H1 (cell line): Measurements from ENCODE around the gene EXOC2. TPM values are rescaled to one million over a fixed set of nuclear protein-coding genes. Genes with fewer than 3 reads are reported as not detected.

Experiments
- CTCF ChIA-PET: fragments of 300-600 bp; sonication (Branson Sonifier 250); formaldehyde crosslinking; loops from one replicate; lab custom pipeline; 2021; ENCODE audit not compliant: partially characterized antibody; lab: Charles Lee
- POLR2A ChIA-PET: fragments of 300-600 bp; sonication (Branson Sonifier 250); formaldehyde crosslinking; loops from one replicate; lab custom pipeline; 2021; ENCODE audit warnings: inconsistent platforms; ENCODE audit not compliant: partially characterized antibody; lab: Charles Lee
- DNase-seq, 2 experiments: peaks; one replicate each; pipeline versions ENCODE4 v3.0.0 to v3.0.0-alpha.2; 2010 to 2022; ENCODE audit warnings: low spot score in 2 of 2, low read depth in 1 of 2, mixed read lengths in 1 of 2
- FAIRE-seq: peaks from 2 replicates; lab custom pipeline; 2011; peaks lifted over from hg19 to GRCh38; lab: Jason Lieb, UNC
- H2AFZ ChIP-seq: 2 replicates; pipeline ENCODE4 v1.8.1; 2012; ENCODE audit warnings: low read length, inconsistent platforms
- H2AK5ac ChIP-seq: 2 replicates; pipeline ENCODE4 v1.6.1; 2013; ENCODE audit warnings: low read depth, low read length
- H2BK120ac ChIP-seq: replicated peaks from 2 replicates; pipeline ENCODE3; 2013; ENCODE audit warnings: low read depth, low read length, inconsistent platforms
- H2BK12ac ChIP-seq: 2 replicates; pipeline ENCODE4 v1.6.1; 2013; ENCODE audit warnings: low read depth, low read length
- H2BK15ac ChIP-seq: 2 replicates; pipeline ENCODE4 v1.6.1; 2013; ENCODE audit warnings: low read length
- H2BK20ac ChIP-seq: 2 replicates; pipeline ENCODE4 v1.6.1; 2013; ENCODE audit warnings: low read length
- H2BK5ac ChIP-seq: 2 replicates; pipeline ENCODE4 v1.6.1; 2013; ENCODE audit warnings: low read depth, low read length
- H3K14ac ChIP-seq: 2 replicates; pipeline ENCODE4 v1.6.1; 2013; ENCODE audit warnings: inconsistent platforms; ENCODE audit not compliant: insufficient read length
- H3K18ac ChIP-seq: 2 replicates; pipeline ENCODE4 v1.6.1; 2013; ENCODE audit warnings: low read length; ENCODE audit errors: extremely low read depth
- H3K23ac ChIP-seq: 2 replicates; pipeline ENCODE4 v1.6.1; 2013; ENCODE audit warnings: inconsistent platforms; ENCODE audit not compliant: insufficient read length
- H3K23me2 ChIP-seq: 2 replicates; pipeline ENCODE4 v1.6.1; 2013; ENCODE audit warnings: low read depth, low read length
- H3K27ac ChIP-seq: 2 replicates; pipeline ENCODE4 v1.6.1; 2011; ENCODE audit warnings: low read depth, low read length, inconsistent platforms
- H3K27me3 ChIP-seq, 4 experiments: replicated peaks in 1 of 4; 1 replicate in 1 of 4; 2 replicates in 3 of 4; pipeline versions ENCODE4 v1.6.1 to v1.8.1; 2011 to 2013; ENCODE audit warnings: low read length in 3 of 4, mild to moderate bottlenecking in 3 of 4, inconsistent platforms in 2 of 4, mixed read lengths in 2 of 4, moderate library complexity in 1 of 4; ENCODE audit not compliant: control insufficient read depth in 3 of 4, insufficient read depth in 3 of 4; ENCODE audit errors: extremely low read depth in 1 of 4
- H3K36me3 ChIP-seq, 4 experiments: 2 replicates each; pipeline versions ENCODE4 v1.6.1 to v1.8.1; 2011 to 2013; ENCODE audit warnings: mild to moderate bottlenecking in 4 of 4, low read length in 3 of 4, moderate library complexity in 2 of 4, control low read depth in 1 of 4, inconsistent platforms in 1 of 4; ENCODE audit not compliant: insufficient read depth in 4 of 4, control insufficient read depth in 2 of 4
- H3K4ac ChIP-seq: replicated peaks from 2 replicates; pipeline ENCODE3; 2013; ENCODE audit warnings: low read length, low read depth, mixed read lengths, inconsistent platforms; ENCODE audit not compliant: insufficient read length
- H3K4me1 ChIP-seq, 4 experiments: replicated peaks in 1 of 4; 1 replicate in 1 of 4; 2 replicates in 3 of 4; pipeline versions ENCODE4 v1.6.1 to v1.8.1; 2011 to 2013; ENCODE audit warnings: low read length in 3 of 4, inconsistent platforms in 2 of 4, mixed read lengths in 1 of 4; ENCODE audit not compliant: insufficient read depth in 4 of 4, control insufficient read depth in 3 of 4
- H3K4me2 ChIP-seq, 2 experiments: 2 replicates each; pipeline versions ENCODE4 v1.6.1 to v1.8.1; 2011 to 2013; ENCODE audit warnings: low read depth in 2 of 2, low read length in 2 of 2, control low read depth in 1 of 2, inconsistent platforms in 1 of 2, mild to moderate bottlenecking in 1 of 2; ENCODE audit not compliant: insufficient read depth in 1 of 2
- H3K4me3 ChIP-seq, 4 experiments: fragments of 200-600, 300-600 bp in 1 of 4; sonication (generic), shearing (Covaris generic), sonication (Bioruptor Twin) in 1 of 4; 2 replicates each; pipeline versions ENCODE4 v1.5.1 to v1.8.1; 2011 to 2016; ENCODE audit warnings: low read length in 4 of 4, low read depth in 3 of 4, control low read depth in 2 of 4, inconsistent platforms in 2 of 4, mild to moderate bottlenecking in 2 of 4, mixed read lengths in 1 of 4, moderate library complexity in 1 of 4; ENCODE audit not compliant: insufficient read depth in 2 of 4; ENCODE audit errors: extremely low read depth in 1 of 4
- H3K56ac ChIP-seq: replicated peaks from 2 replicates; pipeline ENCODE3; 2013; ENCODE audit warnings: low read depth, mild to moderate bottlenecking, mixed read lengths, low read length, inconsistent platforms; ENCODE audit not compliant: insufficient read length
- H3K79me1 ChIP-seq: 2 replicates; pipeline ENCODE4 v1.6.1; 2013; ENCODE audit warnings: low read depth, low read length, control low read depth
- H3K79me2 ChIP-seq, 2 experiments: 2 replicates each; pipeline versions ENCODE4 v1.6.1 to v1.8.1; 2012 to 2013; ENCODE audit warnings: low read length in 2 of 2, mild to moderate bottlenecking in 2 of 2, inconsistent platforms in 1 of 2; ENCODE audit not compliant: insufficient read depth in 2 of 2, control insufficient read depth in 1 of 2
- H3K9ac ChIP-seq, 4 experiments: replicated peaks in 1 of 4; 1 replicate in 1 of 4; 2 replicates in 3 of 4; pipeline versions ENCODE4 v1.6.1 to v1.8.1; 2011 to 2013; ENCODE audit warnings: low read depth in 3 of 4, low read length in 3 of 4, control low read depth in 2 of 4, mild to moderate bottlenecking in 2 of 4, moderate library complexity in 2 of 4, inconsistent platforms in 1 of 4; ENCODE audit errors: extremely low read depth in 1 of 4
- H3K9me3 ChIP-seq, 2 experiments: 2 replicates each; pipeline versions ENCODE4 v1.6.1 to v1.8.1; 2012 to 2013; ENCODE audit warnings: mild to moderate bottlenecking in 2 of 2, moderate library complexity in 2 of 2, control low read depth in 1 of 2, inconsistent platforms in 1 of 2, low read depth in 1 of 2, low read length in 1 of 2, mixed read lengths in 1 of 2; ENCODE audit not compliant: insufficient read depth in 2 of 2
- H4K20me1 ChIP-seq, 2 experiments: replicated peaks in 1 of 2; 2 replicates each; pipeline versions ENCODE3 to v1.8.1; 2011 to 2013; ENCODE audit warnings: inconsistent platforms in 2 of 2, low read length in 2 of 2, mild to moderate bottlenecking in 1 of 2; ENCODE audit not compliant: insufficient read depth in 2 of 2, control insufficient read depth in 1 of 2
- H4K5ac ChIP-seq: 2 replicates; pipeline ENCODE4 v1.6.1; 2013; ENCODE audit warnings: low read length, low read depth, mixed read lengths, inconsistent platforms; ENCODE audit not compliant: insufficient read length
- H4K8ac ChIP-seq: 2 replicates; pipeline ENCODE4 v1.8.0; 2013; ENCODE audit warnings: mild to moderate bottlenecking, moderate library complexity, low read length, inconsistent platforms; ENCODE audit not compliant: insufficient read depth; ENCODE audit errors: extremely low read depth
- H4K91ac ChIP-seq: replicated peaks from 2 replicates; pipeline ENCODE3; 2013; ENCODE audit warnings: low read length, mixed read lengths, inconsistent platforms; ENCODE audit not compliant: insufficient read length
- ASH2L ChIP-seq: fragments of 200-600, 300-600 bp; sonication (generic); IDR thresholded peaks from one replicate; pipeline ENCODE4 v1.7.1; 2017; ENCODE audit warnings: low read length
- BRCA1 ChIP-seq: IDR thresholded peaks from 2 replicates; pipeline ENCODE4 v1.6.1; 2012; ENCODE audit warnings: low read depth, low read length, improper control_type of control experiment
- CTBP2 ChIP-seq: IDR thresholded peaks from 2 replicates; pipeline ENCODE4 v1.7.0; 2011; ENCODE audit warnings: borderline replicate concordance, mild to moderate bottlenecking, moderate library complexity, mixed read lengths, low read length; ENCODE audit not compliant: insufficient read depth, insufficient read length
- EGR1 ChIP-seq: IDR thresholded peaks from 2 replicates; pipeline ENCODE4 v1.6.1; 2011; ENCODE audit warnings: low read depth, low read length, borderline replicate concordance
- HDAC2 ChIP-seq, 2 experiments: fragments of 300-600 bp in 1 of 2; sonication (generic) in 1 of 2; IDR thresholded peaks; 2 replicates each; pipeline ENCODE4 v1.6.1; 2011 to 2012; ENCODE audit warnings: low read depth in 2 of 2, low read length in 2 of 2, mild to moderate bottlenecking in 2 of 2, moderate library complexity in 2 of 2, borderline replicate concordance in 1 of 2, inconsistent platforms in 1 of 2
- POLR2A ChIP-seq, 2 experiments: IDR thresholded peaks; 1 replicate in 1 of 2; 2 replicates in 1 of 2; pipeline ENCODE4 v1.6.1; 2011; ENCODE audit warnings: low read depth in 2 of 2, low read length in 2 of 2, mild to moderate bottlenecking in 2 of 2; ENCODE audit errors: control extremely low read depth in 1 of 2
- POU5F1 ChIP-seq: IDR thresholded peaks from 2 replicates; pipeline ENCODE4 v1.6.1; 2011; ENCODE audit warnings: low read depth, mild to moderate bottlenecking, low read length, moderate library complexity
- RFX5 ChIP-seq: IDR thresholded peaks from 2 replicates; pipeline ENCODE4 v1.6.1; 2011; ENCODE audit warnings: low read depth, low read length, improper control_type of control experiment, borderline replicate concordance
- SIX5 ChIP-seq: IDR thresholded peaks from 2 replicates; pipeline ENCODE4 v1.6.1; 2011; ENCODE audit warnings: mild to moderate bottlenecking, low read depth, low read length
- SP1 ChIP-seq: IDR thresholded peaks from 2 replicates; pipeline ENCODE4 v1.6.1; 2011; ENCODE audit warnings: low read depth, low read length
- SRF ChIP-seq: IDR thresholded peaks from 2 replicates; pipeline ENCODE4 v1.6.1; 2011; ENCODE audit warnings: mild to moderate bottlenecking, low read depth, low read length, moderate library complexity
- TBP ChIP-seq: IDR thresholded peaks from 2 replicates; pipeline ENCODE4 v1.6.1; 2011; ENCODE audit warnings: low read depth, low read length, improper control_type of control experiment
- TEAD4 ChIP-seq: IDR thresholded peaks from 2 replicates; pipeline ENCODE4 v1.6.1; 2012; ENCODE audit warnings: low read depth, low read length, inconsistent platforms, mixed read lengths
- WGBS, 2 experiments: shearing (Covaris generic) in 1 of 2; methylation state at CpG; one replicate each; pipeline versions ENCODE4 v1.1.6 to v1.1.7; 2013 to 2015; ENCODE audit warnings: low lambda C conversion rate in 2 of 2, mixed read lengths in 2 of 2, inconsistent platforms in 1 of 2, low coverage in 1 of 2, missing lambda C conversion rate in 1 of 2; ENCODE audit not compliant: insufficient replicate concordance in 2 of 2, insufficient coverage in 1 of 2, insufficient read length in 1 of 2; ENCODE audit errors: extremely low coverage in 1 of 2, missing lambda C conversion rate in 1 of 2; 5-methylcytosine and 5-hydroxymethylcytosine counted together
- polyA plus RNA-seq, 7 experiments: library from polyadenylated mRNA; depleted of rRNA in 3 of 7; stranded (reverse) in 5 of 7; unstranded in 2 of 7; fragments of >200 nt in 5 of 7; fragments of 200-250 nt in 2 of 7; gene quantifications; 1 replicate in 5 of 7; 2 replicates in 1 of 7; 4 replicates in 1 of 7; pipeline versions ENCODE4 v1.2.1 to v1.2.3, GENCODE V29; 2011 to 2013; ENCODE audit warnings: missing spikeins in 2 of 7, mixed read lengths in 2 of 7
- total RNA-seq: library from RNA; stranded (reverse); fragmentation: NEBNext Ultra II Directional; extraction: Animal tissue kit (Norgen Biotek cat#: 25700); gene quantifications from 2 replicates; pipeline ENCODE4 v1.2.1, GENCODE V29; 2021
- TF ChIP-seq, protein P1 (sequence below): IDR thresholded peaks from 2 replicates; pipeline ENCODE4 v1.6.1; 2012; ENCODE audit warnings: inconsistent platforms

Gene EXOC2
- total and polyA plus RNA-seq, 2 of the 8 experiments (the other 6 are each of a cell fraction or from before 2014, with no cell fraction given): 25.5 to 44.4 TPM

DNA sequence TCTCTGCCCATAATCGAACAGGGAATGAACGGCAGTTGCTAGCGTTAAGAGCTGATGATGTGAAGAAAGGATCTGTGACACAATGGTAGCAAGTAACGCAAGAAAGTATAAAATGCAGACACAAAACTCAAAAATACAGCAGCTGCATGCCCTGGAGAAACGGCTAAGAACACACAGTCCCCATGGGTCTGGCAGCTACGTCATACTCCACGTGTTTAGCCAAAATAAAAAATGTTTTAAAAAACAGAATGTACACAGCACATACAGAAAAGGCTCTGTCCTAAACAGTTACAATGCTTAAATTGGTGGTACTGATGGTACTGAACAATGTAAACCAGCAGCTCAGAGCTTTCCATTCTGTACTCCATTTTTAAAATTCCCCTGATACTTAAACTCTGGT lies 70.5 kb downstream of the EXOC2 start:
- Histone ChIP-seq H4K91ac (no peak overlapping the region), H3K9me3 (no peaks in the 10 kb centered on the region), H2AFZ (no peak overlapping the region), H3K14ac (no peak overlapping the region), H4K8ac (no peak overlapping the region), H3K79me2 (0 out of 4 replicates have a peak, but pooled peaks cover 0 to 5% of the 10 kb centered on the region in 2 experiments), H3K27ac (no peak overlapping the region), H3K23ac (no peak overlapping the region), H3K36me3 (peaks cover 0 to 5% (median 1%) of the 10 kb centered on the region in 4 experiments; a peak in 1 of 8 replicates), H2BK5ac (no peak overlapping the region), H3K23me2 (no peaks in the 10 kb centered on the region), H3K18ac (no peak overlapping the region), H4K20me1 (peaks cover 0 to 3% of the 10 kb centered on the region in 2 experiments), H3K4me3 (no peak overlapping the region), H3K4ac (no peak overlapping the region), H3K9ac (no peak overlapping the region), H2BK15ac (no peak overlapping the region), H2BK20ac (no peak overlapping the region), H3K4me2 (no peak overlapping the region), H3K79me1 (peaks cover 12% of the 10 kb centered on the region), H2AK5ac (no peak overlapping the region), H2BK120ac (no peak overlapping the region), H3K27me3 (no peaks in the 10 kb centered on the region), H2BK12ac (no peak overlapping the region), H3K56ac (no peak overlapping the region), H4K5ac (no peak overlapping the region), H3K4me1 (peaks cover 3 to 6% (median 4%) of the 10 kb centered on the region in 4 experiments; a peak in 6 of 7 replicates)
- WGBS, 2 experiments: 94% methylated on average over 7 of the region's 7 CpGs; no CpG with 5 or more reads in 1 of the 2 experiments
- ChIA-PET POLR2A (interaction anchor here (1.1 to 1.2 kb wide), 3 partner anchors 8 to 40 kb away, joined by 3 read pairs; no protein-coding TSS in a partner anchor), CTCF (interaction anchor here (0.9 to 1.8 kb wide), 10 partner anchors 31 to 814 kb away, joined by 3 to 6 read pairs (median 3); no protein-coding TSS in a partner anchor)
- DNase-seq: no peak
- FAIRE-seq: no peak
- TF ChIP-seq HDAC2 (IDR thresholded peaks at IDR 0.05; ENCODE audit: borderline replicate concordance in 1 of 2, low read depth in 2 of 2, low read length in 2 of 2) (no peak), SP1 (no peak), EGR1 (no peak), SIX5 (no peak), TEAD4 (no peak), POU5F1 (no peak), SRF (no peak), TBP (no peak), BRCA1 (no peak), ASH2L (no peak), RFX5 (no peak), CTBP2 (no peak), POLR2A (IDR thresholded peaks at IDR 0.05; ENCODE audit: control extremely low read depth in 1 of 2, low read depth in 2 of 2, low read length in 2 of 2) (no peak)
- TF ChIP-seq, protein P1, sequence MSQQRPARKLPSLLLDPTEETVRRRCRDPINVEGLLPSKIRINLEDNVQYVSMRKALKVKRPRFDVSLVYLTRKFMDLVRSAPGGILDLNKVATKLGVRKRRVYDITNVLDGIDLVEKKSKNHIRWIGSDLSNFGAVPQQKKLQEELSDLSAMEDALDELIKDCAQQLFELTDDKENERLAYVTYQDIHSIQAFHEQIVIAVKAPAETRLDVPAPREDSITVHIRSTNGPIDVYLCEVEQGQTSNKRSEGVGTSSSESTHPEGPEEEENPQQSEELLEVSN: no peak
